ENCODE measurements around the gene PCSK5.

Gene PCSK5

DNA sequence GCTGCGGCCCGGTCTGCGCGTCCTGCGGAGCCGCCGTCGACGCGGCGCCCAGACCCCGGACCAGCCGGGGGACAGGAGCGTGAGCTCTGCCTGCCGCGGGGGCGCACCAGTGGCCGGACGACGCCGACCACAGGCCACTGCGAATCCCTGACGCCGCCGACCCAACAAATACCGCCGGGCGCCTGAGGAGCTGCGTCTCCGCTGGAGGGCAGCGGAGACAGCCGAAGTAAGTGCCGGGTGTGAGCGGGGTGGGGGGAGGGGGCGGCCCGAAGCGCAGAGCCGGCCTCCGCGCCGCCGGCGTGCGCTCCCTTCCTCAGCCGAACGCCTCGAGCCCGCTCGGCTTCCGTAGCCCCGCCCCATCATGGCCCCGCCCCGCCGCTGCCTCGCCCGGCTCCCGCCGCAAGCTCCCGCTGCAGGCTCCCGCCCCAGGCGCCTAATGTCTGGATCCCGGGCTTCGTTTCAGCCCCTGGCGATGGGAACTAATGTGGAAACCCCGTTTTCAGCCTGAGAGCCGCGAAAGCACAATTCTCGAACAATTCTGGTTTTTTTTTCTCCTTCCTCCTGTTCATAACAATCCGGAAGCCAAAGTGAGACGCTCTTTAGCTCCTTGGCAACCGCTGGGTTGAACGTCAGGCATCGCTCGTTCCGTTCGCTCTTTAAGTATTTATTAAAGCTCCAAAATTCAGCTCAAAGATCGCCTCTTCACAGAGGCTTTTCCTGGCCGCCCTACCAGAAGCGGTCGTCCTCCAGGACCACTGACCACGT, 503.9 kb downstream of the PCSK5 start, which contains the start of gene RFK:
TSS of gene RFK (minus strand) at position 232 of the 765 bp plus-strand sequence. CDS start 255 bp downstream, outside the sequence.
- Histone ChIP-seq H3K27me3 (ENCODE audit: control insufficient read depth, insufficient read depth, low read length) (no peaks in the 10 kb centered on the region), H3K27ac (ENCODE audit: low read length) (no peak within 1 kb of the TSS), H3K9me3 (ENCODE audit: control insufficient read depth, insufficient read depth, low read length) (no peaks in the 10 kb centered on the region), H3K4me3 (ENCODE audit: low read length) (peak within 1 kb of the TSS; percentile 46), H3K4me1 (ENCODE audit: control insufficient read depth, insufficient read depth, low read length) (no peaks in the 10 kb centered on the region), H3K36me3 (ENCODE audit: control insufficient read depth, insufficient read depth, low read length) (no peaks in the 10 kb centered on the region)
- no CpG with 5 or more reads among the region's 81 CpGs for WGBS (ENCODE audit: insufficient coverage, insufficient read length)
- peak; percentile 55 for DNase-seq (ENCODE audit: low read depth, low spot score)

DNA sequence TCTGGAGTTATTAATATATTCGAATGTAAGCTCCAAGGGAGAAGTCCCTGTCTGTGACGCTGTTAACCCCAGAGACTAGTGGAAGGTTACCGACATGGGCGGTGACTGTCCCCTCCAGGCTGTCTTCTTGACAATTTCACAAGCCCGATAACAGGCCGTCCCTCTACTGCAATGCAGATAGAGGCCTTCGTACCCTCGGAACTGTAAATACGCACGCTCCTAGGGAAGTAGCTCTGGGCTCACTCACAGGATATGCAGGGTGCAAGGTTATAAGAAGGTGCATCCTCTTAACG, 504.4 kb downstream of the PCSK5 start:
- no CpG with 5 or more reads among the region's 11 CpGs for WGBS (ENCODE audit: insufficient coverage, insufficient read length)
- peak overlapping the region; percentile 46; the same call in 1 of the 2 replicates for H3K4me3 ChIP-seq (ENCODE audit: low read length)
- no peaks in the 10 kb centered on the region for H3K36me3 ChIP-seq (ENCODE audit: control insufficient read depth, insufficient read depth, low read length)
- H3K27ac ChIP-seq (ENCODE audit: low read length), result no peak overlapping the region
- H3K27me3 ChIP-seq (ENCODE audit: control insufficient read depth, insufficient read depth, low read length), result no peaks in the 10 kb centered on the region
- H3K4me1 ChIP-seq (ENCODE audit: control insufficient read depth, insufficient read depth, low read length), result no peaks in the 10 kb centered on the region
- H3K9me3 ChIP-seq (ENCODE audit: control insufficient read depth, insufficient read depth, low read length), result no peaks in the 10 kb centered on the region
- DNase-seq (ENCODE audit: low read depth, low spot score), result no peak

DNA sequence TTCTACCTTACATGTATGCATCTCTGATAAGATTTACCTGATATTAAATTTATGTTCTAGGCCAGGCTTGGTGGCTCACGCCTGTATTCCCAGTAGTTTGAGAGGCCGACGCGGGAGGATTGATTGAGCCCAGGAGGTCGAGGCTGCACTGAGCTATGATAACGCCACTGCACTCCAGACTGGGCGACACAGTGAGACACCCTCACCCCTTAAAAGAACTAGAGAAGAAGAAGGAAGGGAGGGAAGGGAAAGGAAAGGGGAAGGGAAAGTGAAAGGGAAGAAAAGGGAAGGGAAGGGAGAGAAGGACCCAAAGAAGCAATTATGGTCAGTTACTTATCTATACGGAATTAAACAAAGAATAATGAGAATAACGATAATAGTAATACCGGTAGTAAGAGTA, 504.9 kb downstream of the PCSK5 start:
- DNase-seq (ENCODE audit: low read depth, low spot score), result no peak
- no peaks in the 10 kb centered on the region for H3K4me1 ChIP-seq (ENCODE audit: control insufficient read depth, insufficient read depth, low read length)
- no peaks in the 10 kb centered on the region for H3K36me3 ChIP-seq (ENCODE audit: control insufficient read depth, insufficient read depth, low read length)
- WGBS (ENCODE audit: insufficient coverage, insufficient read length), result no CpG with 5 or more reads among the region's 10 CpGs
- H3K4me3 ChIP-seq (ENCODE audit: low read length), result no peak overlapping the region
- no peaks in the 10 kb centered on the region for H3K9me3 ChIP-seq (ENCODE audit: control insufficient read depth, insufficient read depth, low read length)
- no peak overlapping the region for H3K27ac ChIP-seq (ENCODE audit: low read length)
- no peaks in the 10 kb centered on the region for H3K27me3 ChIP-seq (ENCODE audit: control insufficient read depth, insufficient read depth, low read length)

DNA sequence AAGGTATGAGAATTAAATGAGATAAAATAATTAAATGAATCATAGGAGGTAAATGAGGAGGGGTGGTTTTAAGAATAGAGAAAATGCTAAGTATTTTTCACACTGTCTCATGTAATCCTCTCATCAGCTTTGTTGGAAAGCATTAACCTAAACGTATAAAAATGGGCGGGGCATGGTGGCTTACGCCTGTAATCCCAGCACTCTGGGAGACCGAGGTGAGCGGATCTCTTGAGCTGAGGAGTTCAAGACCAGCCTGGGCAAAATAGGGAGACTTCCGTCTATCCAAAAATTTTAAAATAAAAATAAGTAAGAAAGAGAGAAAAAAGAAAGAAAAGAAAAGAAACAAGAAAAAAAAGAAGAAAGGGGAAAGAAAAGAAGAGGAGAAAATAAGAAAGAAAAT, 505.7 kb downstream of the PCSK5 start:
- H3K36me3 ChIP-seq (ENCODE audit: control insufficient read depth, insufficient read depth, low read length), result no peaks in the 10 kb centered on the region
- no peaks in the 10 kb centered on the region for H3K4me1 ChIP-seq (ENCODE audit: control insufficient read depth, insufficient read depth, low read length)
- H3K27me3 ChIP-seq (ENCODE audit: control insufficient read depth, insufficient read depth, low read length), result no peaks in the 10 kb centered on the region
- no peak for DNase-seq (ENCODE audit: low read depth, low spot score)
- no peak overlapping the region for H3K27ac ChIP-seq (ENCODE audit: low read length)
- no peaks in the 10 kb centered on the region for H3K9me3 ChIP-seq (ENCODE audit: control insufficient read depth, insufficient read depth, low read length)
- no CpG with 5 or more reads among the region's 6 CpGs for WGBS (ENCODE audit: insufficient coverage, insufficient read length)
- H3K4me3 ChIP-seq (ENCODE audit: low read length), result no peak overlapping the region

DNA sequence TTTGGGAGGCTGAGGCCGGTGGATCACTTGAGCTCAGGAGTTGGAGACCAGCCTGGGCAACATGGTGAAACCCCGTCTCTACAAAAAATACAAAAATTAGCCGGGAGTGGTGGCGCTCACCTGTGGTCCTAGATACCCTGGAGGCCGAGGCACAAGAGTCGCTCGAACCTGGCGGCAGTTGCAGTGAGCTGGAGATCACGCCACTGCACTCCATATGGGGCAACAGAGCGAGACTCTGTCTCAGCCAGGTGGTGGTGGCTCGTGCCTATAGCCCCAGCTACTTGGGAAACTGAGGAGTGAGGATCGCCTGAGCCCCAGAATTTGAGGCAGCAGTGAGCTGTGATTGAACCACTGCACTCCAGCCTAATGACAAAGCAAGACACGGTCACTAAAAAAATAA, 506.1 kb downstream of the PCSK5 start:
- Histone ChIP-seq H3K9me3 (ENCODE audit: control insufficient read depth, insufficient read depth, low read length) (no peaks in the 10 kb centered on the region), H3K36me3 (ENCODE audit: control insufficient read depth, insufficient read depth, low read length) (no peaks in the 10 kb centered on the region), H3K4me1 (ENCODE audit: control insufficient read depth, insufficient read depth, low read length) (no peaks in the 10 kb centered on the region), H3K27me3 (ENCODE audit: control insufficient read depth, insufficient read depth, low read length) (no peaks in the 10 kb centered on the region), H3K4me3 (ENCODE audit: low read length) (no peak overlapping the region), H3K27ac (ENCODE audit: low read length) (no peak overlapping the region)
- DNase-seq (ENCODE audit: low read depth, low spot score), result no peak
- no CpG with 5 or more reads among the region's 13 CpGs for WGBS (ENCODE audit: insufficient coverage, insufficient read length)

DNA sequence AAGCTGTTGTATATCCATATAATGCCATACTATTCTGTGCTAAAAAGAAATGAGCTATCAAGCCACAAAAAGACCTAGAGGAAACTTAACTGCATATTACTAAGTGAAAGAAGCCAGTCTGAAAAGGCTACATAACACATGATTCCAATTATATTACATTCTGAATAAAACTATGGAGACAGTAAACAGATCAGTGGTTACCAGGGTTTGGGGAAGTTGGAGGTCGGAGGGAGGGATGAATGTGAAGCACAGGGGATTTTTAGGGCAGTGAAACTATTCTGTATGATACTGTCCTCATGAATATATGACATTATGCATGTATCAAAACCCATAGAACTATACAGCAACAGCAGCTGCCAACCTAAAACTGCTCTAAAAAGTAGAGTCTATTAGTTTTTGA, 509.4 kb downstream of the PCSK5 start:
- Histone ChIP-seq H3K27me3 (ENCODE audit: control insufficient read depth, insufficient read depth, low read length) (no peaks in the 10 kb centered on the region), H3K36me3 (ENCODE audit: control insufficient read depth, insufficient read depth, low read length) (no peaks in the 10 kb centered on the region), H3K27ac (ENCODE audit: low read length) (no peak overlapping the region), H3K4me3 (ENCODE audit: low read length) (no peak overlapping the region), H3K4me1 (ENCODE audit: control insufficient read depth, insufficient read depth, low read length) (no peaks in the 10 kb centered on the region), H3K9me3 (ENCODE audit: control insufficient read depth, insufficient read depth, low read length) (no peaks in the 10 kb centered on the region)
- DNase-seq (ENCODE audit: low read depth, low spot score), result no peak
- WGBS (ENCODE audit: insufficient coverage, insufficient read length), result no CpG with 5 or more reads among the region's 1 CpG

DNA sequence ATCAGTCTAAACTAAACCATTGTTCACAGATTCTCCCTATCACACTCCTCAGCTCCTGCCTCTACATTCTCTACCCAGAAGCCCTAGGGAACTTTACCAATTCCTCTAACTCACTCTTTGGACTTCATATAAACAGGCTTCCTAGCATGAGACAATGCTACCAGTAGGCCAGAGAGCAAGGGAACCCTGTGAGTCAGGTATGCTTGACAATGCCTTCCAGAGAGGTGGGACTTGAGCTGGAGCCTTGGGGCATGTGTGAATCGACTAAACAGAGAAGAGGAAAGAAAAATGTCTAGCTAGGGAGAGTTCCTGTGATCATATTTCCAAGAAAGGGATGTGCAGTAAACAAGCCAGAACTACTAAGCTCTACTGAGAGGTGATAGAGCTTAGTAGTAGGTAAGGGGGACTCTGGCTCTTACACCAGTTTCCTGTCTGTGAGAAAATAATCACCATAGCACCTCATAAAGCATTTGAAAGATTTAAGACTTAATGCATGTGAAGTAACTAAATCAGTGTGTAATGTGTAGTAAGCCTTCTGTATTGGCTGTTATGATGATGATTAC, 510.1 kb downstream of the PCSK5 start:
- no CpG with 5 or more reads among the region's 1 CpG for WGBS (ENCODE audit: insufficient coverage, insufficient read length)
- H3K4me1 ChIP-seq (ENCODE audit: control insufficient read depth, insufficient read depth, low read length), result no peaks in the 10 kb centered on the region
- H3K4me3 ChIP-seq (ENCODE audit: low read length), result no peak overlapping the region
- H3K9me3 ChIP-seq (ENCODE audit: control insufficient read depth, insufficient read depth, low read length), result no peaks in the 10 kb centered on the region
- no peaks in the 10 kb centered on the region for H3K36me3 ChIP-seq (ENCODE audit: control insufficient read depth, insufficient read depth, low read length)
- no peak for DNase-seq (ENCODE audit: low read depth, low spot score)
- H3K27ac ChIP-seq (ENCODE audit: low read length), result no peak overlapping the region
- H3K27me3 ChIP-seq (ENCODE audit: control insufficient read depth, insufficient read depth, low read length), result no peaks in the 10 kb centered on the region

DNA sequence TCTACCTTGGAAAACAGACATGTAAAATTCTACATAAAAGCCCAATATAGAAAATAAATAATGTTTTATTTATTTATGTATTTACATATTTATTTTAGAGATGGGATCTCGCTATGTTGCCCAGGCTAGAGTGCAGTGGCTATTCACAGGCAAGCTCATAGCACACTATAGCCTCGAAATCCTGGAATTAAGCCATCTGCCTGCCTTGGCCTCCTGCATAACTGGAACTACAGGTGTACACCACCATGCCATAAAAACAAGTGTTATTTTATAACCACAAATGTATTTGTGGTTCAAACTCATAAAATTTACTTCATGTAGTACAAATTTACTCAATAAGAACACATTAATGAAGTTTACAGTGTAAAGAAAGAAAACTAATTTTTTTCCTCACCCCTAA, 510.7 kb downstream of the PCSK5 start:
- WGBS (ENCODE audit: insufficient coverage, insufficient read length), result no CpG with 5 or more reads among the region's 2 CpGs
- H3K4me3 ChIP-seq (ENCODE audit: low read length), result no peak overlapping the region
- no peaks in the 10 kb centered on the region for H3K9me3 ChIP-seq (ENCODE audit: control insufficient read depth, insufficient read depth, low read length)
- no peaks in the 10 kb centered on the region for H3K36me3 ChIP-seq (ENCODE audit: control insufficient read depth, insufficient read depth, low read length)
- no peaks in the 10 kb centered on the region for H3K27me3 ChIP-seq (ENCODE audit: control insufficient read depth, insufficient read depth, low read length)
- H3K4me1 ChIP-seq (ENCODE audit: control insufficient read depth, insufficient read depth, low read length), result no peaks in the 10 kb centered on the region
- H3K27ac ChIP-seq (ENCODE audit: low read length), result no peak overlapping the region
- no peak for DNase-seq (ENCODE audit: low read depth, low spot score)

DNA sequence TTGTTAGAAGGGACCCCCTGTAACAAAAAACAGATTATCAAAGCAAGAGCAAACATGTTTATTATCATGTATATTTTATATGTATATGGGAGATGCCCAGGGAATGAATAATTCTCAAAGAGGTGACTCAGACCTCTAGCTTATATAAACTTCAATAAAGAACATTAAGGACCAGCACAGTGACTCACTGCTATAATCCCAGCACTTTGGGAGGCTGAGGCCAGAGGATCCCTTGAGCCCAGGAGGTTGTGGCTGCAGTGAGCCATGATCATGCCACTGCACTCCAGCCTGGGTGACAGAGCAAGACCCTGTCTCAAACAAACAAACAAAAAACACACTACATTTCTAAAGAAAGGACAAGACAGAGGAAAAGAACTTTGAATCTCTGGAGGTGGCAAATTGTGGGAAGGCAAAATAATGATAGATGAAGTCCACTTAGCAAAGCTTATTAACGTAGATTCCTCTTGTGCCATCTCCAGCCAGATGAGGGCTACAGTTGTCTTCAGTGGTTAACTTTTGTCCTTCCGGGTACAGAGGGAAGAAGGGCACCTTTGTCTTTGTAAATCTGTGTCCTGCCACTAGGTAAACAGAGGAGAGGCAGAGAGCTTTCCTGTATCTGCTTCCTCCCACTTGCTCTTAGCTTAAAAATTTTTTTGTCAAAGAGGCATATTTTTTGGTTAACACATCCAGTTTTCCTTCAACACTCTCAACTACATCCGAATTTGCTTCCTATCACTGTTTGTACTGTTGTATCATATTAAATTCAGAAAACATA, 511.3 kb downstream of the PCSK5 start:
- H3K27ac ChIP-seq (ENCODE audit: low read length), result no peak overlapping the region

DNA sequence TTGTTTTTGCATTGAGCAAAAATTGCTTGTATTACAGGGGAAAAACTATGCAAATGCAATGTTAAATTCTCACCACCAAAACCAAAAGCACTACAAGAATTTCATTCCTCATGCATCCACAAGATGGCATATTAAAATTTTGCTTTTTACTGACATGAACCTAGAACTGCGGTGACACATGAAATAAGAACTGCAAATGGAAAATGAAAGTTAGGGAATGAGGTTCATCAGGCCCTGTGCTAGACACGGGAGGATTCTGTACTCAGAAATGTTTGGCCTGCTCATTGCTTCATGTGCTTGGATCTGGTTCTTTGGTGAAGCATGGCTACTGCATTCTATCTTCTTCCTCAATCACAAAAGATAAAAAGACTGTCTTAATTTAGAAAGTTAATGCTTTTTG, 512.9 kb downstream of the PCSK5 start:
- H3K27me3 ChIP-seq (ENCODE audit: control insufficient read depth, insufficient read depth, low read length), result no peaks in the 10 kb centered on the region
- H3K36me3 ChIP-seq (ENCODE audit: control insufficient read depth, insufficient read depth, low read length), result no peaks in the 10 kb centered on the region
- no peak overlapping the region for H3K4me3 ChIP-seq (ENCODE audit: low read length)
- no peak overlapping the region for H3K27ac ChIP-seq (ENCODE audit: low read length)
- WGBS (ENCODE audit: insufficient coverage, insufficient read length), result no CpG with 5 or more reads among the region's 2 CpGs
- DNase-seq (ENCODE audit: low read depth, low spot score), result no peak
- H3K4me1 ChIP-seq (ENCODE audit: control insufficient read depth, insufficient read depth, low read length), result no peaks in the 10 kb centered on the region
- no peaks in the 10 kb centered on the region for H3K9me3 ChIP-seq (ENCODE audit: control insufficient read depth, insufficient read depth, low read length)

More for the DNA sequence above, 511.3 kb downstream of the PCSK5 start:
- Histone ChIP-seq H3K9me3 (ENCODE audit: control insufficient read depth, insufficient read depth, low read length) (no peaks in the 10 kb centered on the region), H3K4me3 (ENCODE audit: low read length) (no peak overlapping the region), H3K36me3 (ENCODE audit: control insufficient read depth, insufficient read depth, low read length) (no peaks in the 10 kb centered on the region), H3K27me3 (ENCODE audit: control insufficient read depth, insufficient read depth, low read length) (no peaks in the 10 kb centered on the region), H3K4me1 (ENCODE audit: control insufficient read depth, insufficient read depth, low read length) (no peaks in the 10 kb centered on the region)
- no CpG with 5 or more reads among the region's 3 CpGs for WGBS (ENCODE audit: insufficient coverage, insufficient read length)
- DNase-seq (ENCODE audit: low read depth, low spot score), result no peak

All from iPS DF 6.9 (cell line).